ENCODE measurements around the gene MAST4.

DNA sequence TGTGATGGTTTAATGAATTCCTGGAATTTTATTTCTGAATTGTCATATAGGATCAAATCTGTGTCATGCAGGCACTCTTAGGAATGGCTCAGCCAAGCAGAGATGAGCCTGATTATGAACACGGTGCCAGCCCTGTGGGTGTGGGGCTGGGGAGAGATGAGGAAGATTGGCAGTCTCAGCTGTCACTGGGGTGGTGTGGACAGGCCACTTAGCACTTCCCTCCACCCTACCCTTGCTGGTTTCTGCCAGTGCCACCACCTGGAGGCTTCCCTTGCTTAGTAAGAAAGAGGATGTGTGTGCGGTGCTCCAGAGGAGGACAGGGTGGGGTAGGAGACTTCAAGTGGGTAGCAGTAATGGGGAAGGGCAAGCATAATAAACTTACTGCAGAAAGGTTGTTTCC lies 373.8 kb downstream of the MAST4 start:
- no peak for TF ChIP-seq ZNF585B (tag by site-specific recombination; IDR thresholded peaks at IDR 0.05)
- TF ChIP-seq, protein P1, sequence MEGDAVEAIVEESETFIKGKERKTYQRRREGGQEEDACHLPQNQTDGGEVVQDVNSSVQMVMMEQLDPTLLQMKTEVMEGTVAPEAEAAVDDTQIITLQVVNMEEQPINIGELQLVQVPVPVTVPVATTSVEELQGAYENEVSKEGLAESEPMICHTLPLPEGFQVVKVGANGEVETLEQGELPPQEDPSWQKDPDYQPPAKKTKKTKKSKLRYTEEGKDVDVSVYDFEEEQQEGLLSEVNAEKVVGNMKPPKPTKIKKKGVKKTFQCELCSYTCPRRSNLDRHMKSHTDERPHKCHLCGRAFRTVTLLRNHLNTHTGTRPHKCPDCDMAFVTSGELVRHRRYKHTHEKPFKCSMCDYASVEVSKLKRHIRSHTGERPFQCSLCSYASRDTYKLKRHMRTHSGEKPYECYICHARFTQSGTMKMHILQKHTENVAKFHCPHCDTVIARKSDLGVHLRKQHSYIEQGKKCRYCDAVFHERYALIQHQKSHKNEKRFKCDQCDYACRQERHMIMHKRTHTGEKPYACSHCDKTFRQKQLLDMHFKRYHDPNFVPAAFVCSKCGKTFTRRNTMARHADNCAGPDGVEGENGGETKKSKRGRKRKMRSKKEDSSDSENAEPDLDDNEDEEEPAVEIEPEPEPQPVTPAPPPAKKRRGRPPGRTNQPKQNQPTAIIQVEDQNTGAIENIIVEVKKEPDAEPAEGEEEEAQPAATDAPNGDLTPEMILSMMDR (tag by site-specific recombination; IDR thresholded peaks at IDR 0.05), result no peak
